DND-41 (cell line): ENCODE results near the gene PHF19.

ENCODE experiments used
- ATAC-seq: fragments of 200-7000 bp; cut with Tn5 transposase; 3 replicates; pipeline ENCODE4 v1.9.1; 2021; ENCODE audit warnings: low read depth; ENCODE audit not compliant: insufficient read depth
- DNase-seq: peaks from one replicate; pipeline ENCODE4 v3.0.0-alpha.2; 2020
- H2AFZ ChIP-seq: 2 replicates; pipeline ENCODE4 v1.6.0; 2012; ENCODE audit warnings: low read depth, low read length
- H3K27ac ChIP-seq: 2 replicates; pipeline ENCODE4 v1.5.1; 2012; ENCODE audit warnings: low read length, inconsistent platforms
- H3K27me3 ChIP-seq: fragments of 200-600 bp; sonication (generic); 2 replicates; pipeline ENCODE4 v1.6.0; 2012; ENCODE audit warnings: low read length, mild to moderate bottlenecking, inconsistent platforms; ENCODE audit not compliant: insufficient read depth, poor library complexity
- H3K36me3 ChIP-seq: 2 replicates; pipeline ENCODE4 v1.5.1; 2012; ENCODE audit warnings: low read length, inconsistent platforms; ENCODE audit not compliant: insufficient read depth
- H3K4me1 ChIP-seq: 2 replicates; pipeline ENCODE4 v1.5.1; 2012; ENCODE audit warnings: mild to moderate bottlenecking, low read length; ENCODE audit not compliant: insufficient read depth
- H3K4me2 ChIP-seq: 2 replicates; pipeline ENCODE4 v1.6.0; 2012; ENCODE audit warnings: mild to moderate bottlenecking, moderate library complexity, low read length, inconsistent platforms; ENCODE audit not compliant: insufficient read depth
- H3K4me3 ChIP-seq, 2 experiments: fragments of 200-600 bp in 1 of 2; shearing (Covaris generic) in 1 of 2; 2 replicates each; pipeline ENCODE4 v1.5.1; 2012 to 2016; ENCODE audit warnings: inconsistent platforms in 2 of 2, low read length in 2 of 2, mild to moderate bottlenecking in 2 of 2, low read depth in 1 of 2, moderate library complexity in 1 of 2
- H3K79me2 ChIP-seq: 2 replicates; pipeline ENCODE4 v1.6.0; 2012; ENCODE audit warnings: low read length, inconsistent platforms; ENCODE audit not compliant: insufficient read depth
- H3K9ac ChIP-seq: 2 replicates; pipeline ENCODE4 v1.6.0; 2012; ENCODE audit warnings: low read depth, mild to moderate bottlenecking, inconsistent platforms, low read length, moderate library complexity
- H3K9me3 ChIP-seq: 2 replicates; pipeline ENCODE4 v1.5.1; 2012; ENCODE audit warnings: low read length, moderate library complexity, mild to moderate bottlenecking, inconsistent platforms; ENCODE audit not compliant: insufficient read depth, severe bottlenecking
- H4K20me1 ChIP-seq: 2 replicates; pipeline ENCODE4 v1.6.0; 2012; ENCODE audit warnings: low read length; ENCODE audit not compliant: insufficient read depth
- CTCF ChIP-seq: IDR thresholded peaks from 2 replicates; pipeline ENCODE4 v1.5.1; 2012; ENCODE audit warnings: borderline replicate concordance, low read length, moderate library complexity, mild to moderate bottlenecking; ENCODE audit not compliant: poor library complexity, severe bottlenecking; ENCODE audit errors: extremely low read depth
- EZH2 ChIP-seq: IDR thresholded peaks from 3 replicates; pipeline ENCODE4 v1.6.1; 2012; ENCODE audit warnings: borderline replicate concordance, low read depth, mild to moderate bottlenecking, moderate library complexity, low read length, inconsistent platforms; ENCODE audit not compliant: severe bottlenecking

Gene PHF19

GRCh38 chr9:120851449-120851848, 25.5 kb downstream of the PHF19 start:
- Histone ChIP-seq H2AFZ (no peak overlapping the region), H3K9ac (no peak overlapping the region), H3K36me3 (peaks cover 82% of the 10 kb centered on the region), H3K27ac (no peak overlapping the region), H3K4me1 (0 out of 2 replicates have a peak, but pooled peaks cover 3% of the 10 kb centered on the region), H3K9me3 (no peaks in the 10 kb centered on the region), H3K27me3 (no peaks in the 10 kb centered on the region), H3K4me3 (no peak overlapping the region), H3K79me2 (peaks cover 6% of the 10 kb centered on the region; the same call in 1 of the 2 replicates), H4K20me1 (no peaks in the 10 kb centered on the region), H3K4me2 (no peak overlapping the region)
- TF ChIP-seq EZH2 = no peak
- no peak; the same call in 2 of the 3 replicates for ATAC-seq
- no peak for DNase-seq

- Histone ChIP-seq H3K27me3 (no peaks in the 10 kb centered on the region), H3K9ac (no peak overlapping the region), H4K20me1 (no peaks in the 10 kb centered on the region), H3K9me3 (no peaks in the 10 kb centered on the region), H3K4me2 (no peak overlapping the region), H3K27ac (no peak overlapping the region), H3K4me3 (no peak overlapping the region), H2AFZ (no peak overlapping the region), H3K79me2 (peaks cover 16% of the 10 kb centered on the region; the same call in 1 of the 2 replicates), H3K36me3 (peaks cover 84% of the 10 kb centered on the region), H3K4me1 (peaks cover 3% of the 10 kb centered on the region; the same call in 1 of the 2 replicates)
- no peak for TF ChIP-seq CTCF
- no peak for TF ChIP-seq EZH2
- DNase-seq = no peak
- no peak for ATAC-seq
Observed at GRCh38 chr9:120850315-120850714, 26.7 kb downstream of the PHF19 start.

GRCh38 chr9:120846906-120847305, 30.1 kb downstream of the PHF19 start:
- Histone ChIP-seq H3K27me3 (no peaks in the 10 kb centered on the region), H3K27ac (no peak overlapping the region; the same call in 1 of the 2 replicates), H3K4me1 (peaks cover 22% of the 10 kb centered on the region), H3K9me3 (no peaks in the 10 kb centered on the region), H4K20me1 (no peaks in the 10 kb centered on the region), H3K36me3 (peaks cover 73% of the 10 kb centered on the region), H3K79me2 (peaks cover 49% of the 10 kb centered on the region), H3K4me3 (no peak overlapping the region), H2AFZ (no peak overlapping the region), H3K4me2 (no peak overlapping the region), H3K9ac (no peak overlapping the region)
- ATAC-seq = no peak
- DNase-seq = no peak
- TF ChIP-seq CTCF (no peak), EZH2 (no peak)

GRCh38 chr9:120846251-120846889, 30.6 kb downstream of the PHF19 start:
- DNase-seq (no peak), ATAC-seq (no peak)
- Histone ChIP-seq H3K79me2 (peaks cover 54% of the 10 kb centered on the region), H3K4me3 (no peak overlapping the region), H3K4me1 (peaks cover 28% of the 10 kb centered on the region), H4K20me1 (no peaks in the 10 kb centered on the region), H3K27ac (no peak overlapping the region), H3K27me3 (no peaks in the 10 kb centered on the region), H3K4me2 (no peak overlapping the region), H3K9ac (no peak overlapping the region), H3K36me3 (peaks cover 68% of the 10 kb centered on the region), H2AFZ (no peak overlapping the region), H3K9me3 (no peaks in the 10 kb centered on the region)
- no peak for TF ChIP-seq EZH2
- no peak for TF ChIP-seq CTCF
